ENCODE results near the gene PRRT1B. TPM values are rescaled to one million over a fixed set of nuclear protein-coding genes. Genes with fewer than 3 reads are reported as not detected.

The PRRT1B gene
- total RNA-seq, 1 experiment from 2014 or later, result not detected

DNA sequence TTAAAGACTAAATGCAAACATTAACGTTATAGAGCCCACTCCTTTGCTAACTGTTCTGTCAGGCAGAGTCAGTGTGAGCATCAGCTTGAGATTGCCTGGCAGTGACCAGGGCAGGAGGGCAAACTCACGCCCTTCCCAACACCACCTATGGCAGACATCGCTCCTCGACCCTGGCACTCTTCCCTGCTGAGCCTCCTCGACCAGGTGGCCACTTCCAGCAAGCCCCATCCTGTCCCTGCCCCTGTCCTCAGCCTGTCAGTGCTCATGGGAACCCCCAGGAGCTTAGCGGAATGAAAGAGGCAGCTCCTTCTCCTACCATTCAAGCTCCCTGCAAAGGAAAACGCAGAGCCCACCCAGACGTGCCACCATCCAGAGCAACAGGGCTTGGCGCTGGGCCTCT, 42.0 kb downstream of the PRRT1B start:
- no peak for DNase-seq (ENCODE audit: low read depth, low spot score)
- in situ Hi-C loops (cut with HindIII; ENCODE audit: low pct_unique_long_range_greater_than_20kb, low sequenced_read_pairs), result no loop called here

GRCh38 chr9:131587906-131588305, 42.6 kb downstream of the PRRT1B start:
- in situ Hi-C loops (cut with HindIII; ENCODE audit: low pct_unique_long_range_greater_than_20kb, low sequenced_read_pairs), result no loop called here

DNA sequence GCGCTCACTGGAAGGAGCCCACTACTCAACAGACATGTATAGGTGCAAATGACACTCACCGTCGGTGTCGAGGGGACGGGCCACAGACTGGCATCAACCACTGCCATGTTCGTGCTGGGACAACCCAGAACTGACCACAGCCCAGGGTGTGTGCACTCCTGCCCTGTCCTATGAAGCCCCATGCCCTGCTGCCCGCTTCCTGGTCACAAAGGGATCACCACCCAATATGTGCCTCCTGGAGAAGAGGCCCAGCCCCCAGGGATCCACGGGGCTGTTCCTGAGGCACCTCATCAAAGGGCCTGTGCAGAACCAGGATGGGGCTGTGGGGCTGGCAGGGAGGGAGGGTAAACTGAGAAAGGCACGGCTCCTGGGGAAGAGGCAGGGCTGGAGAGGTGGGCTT, 43.1 kb downstream of the PRRT1B start:
- in situ Hi-C loops (cut with HindIII; ENCODE audit: low pct_unique_long_range_greater_than_20kb, low sequenced_read_pairs), result no loop called here
- no peak for DNase-seq (ENCODE audit: low read depth, low spot score)

More at GRCh38 chr9:131587906-131588305, 42.6 kb downstream of the PRRT1B start:
- DNase-seq (ENCODE audit: low read depth, low spot score), result no peak

DNA sequence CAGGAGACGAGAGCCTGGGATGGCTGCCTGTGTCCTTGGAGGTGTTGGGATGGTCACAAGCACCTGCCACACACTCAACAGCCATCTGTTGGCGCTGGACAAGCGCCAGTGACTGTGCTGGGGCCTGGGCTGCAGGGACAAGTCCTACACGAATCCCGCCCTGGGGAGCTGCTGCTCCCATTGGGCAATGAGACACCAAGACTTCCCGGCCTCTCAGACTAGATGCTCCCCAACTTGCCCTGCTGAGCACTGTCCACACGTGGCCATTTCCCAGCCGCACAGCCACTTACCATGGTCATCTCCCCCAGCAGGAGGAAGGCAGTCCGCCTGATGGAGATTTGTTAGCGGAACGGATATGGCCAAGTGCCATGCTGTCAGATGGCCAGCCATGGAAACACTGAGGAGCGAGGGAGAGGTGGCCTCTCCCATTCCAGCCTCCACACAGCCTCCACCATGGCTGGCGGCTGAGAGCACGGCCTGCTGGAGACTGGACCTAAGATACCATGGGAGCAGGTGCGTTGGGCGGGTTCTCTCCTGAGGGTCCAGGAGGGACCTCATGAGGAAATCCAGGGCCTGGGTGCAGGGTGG, 43.9 kb downstream of the PRRT1B start:
- in situ Hi-C loops (cut with HindIII; ENCODE audit: low pct_unique_long_range_greater_than_20kb, low sequenced_read_pairs), result no loop called here
- DNase-seq (ENCODE audit: low read depth, low spot score), result no peak

GRCh38 chr9:131589993-131590392, 44.7 kb downstream of the PRRT1B start:
- in situ Hi-C loops (cut with HindIII; ENCODE audit: low pct_unique_long_range_greater_than_20kb, low sequenced_read_pairs), result no loop called here
- no peak for DNase-seq (ENCODE audit: low read depth, low spot score)

GRCh38 chr9:131590449-131590848, 45.1 kb downstream of the PRRT1B start:
- DNase-seq (ENCODE audit: low read depth, low spot score), result no peak
- in situ Hi-C loops (cut with HindIII; ENCODE audit: low pct_unique_long_range_greater_than_20kb, low sequenced_read_pairs), result no loop called here

- DNase-seq (ENCODE audit: low read depth, low spot score), result peak; percentile 86
- in situ Hi-C loops (cut with HindIII; ENCODE audit: low pct_unique_long_range_greater_than_20kb, low sequenced_read_pairs), result no loop called here
Measured at GRCh38 chr9:131590907-131591844, 45.9 kb downstream of the PRRT1B start.

DNA sequence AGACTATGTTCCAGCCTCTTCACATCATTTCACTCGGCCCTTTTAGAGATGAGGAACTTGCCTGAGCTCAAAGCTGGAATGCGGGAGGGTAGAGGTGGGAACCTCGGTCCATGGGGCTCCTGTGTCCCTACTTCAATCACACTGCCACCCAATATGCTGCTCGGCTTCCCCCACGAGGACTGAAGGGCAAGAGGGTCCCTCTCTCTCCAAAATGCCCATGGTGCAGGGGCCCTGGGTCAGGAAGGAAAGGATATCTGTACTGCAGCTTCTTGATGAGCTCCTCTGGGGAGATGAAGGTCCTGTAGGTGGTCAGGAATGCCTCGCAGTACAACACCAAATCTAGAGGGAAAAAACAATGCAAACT, 46.5 kb downstream of the PRRT1B start:
- DNase-seq (ENCODE audit: low read depth, low spot score), result no peak
- in situ Hi-C loops (cut with HindIII; ENCODE audit: low pct_unique_long_range_greater_than_20kb, low sequenced_read_pairs), result no loop called here

- in situ Hi-C loops (cut with HindIII; ENCODE audit: low pct_unique_long_range_greater_than_20kb, low sequenced_read_pairs), result no loop called here
- no peak for DNase-seq (ENCODE audit: low read depth, low spot score)
Measured at GRCh38 chr9:131593091-131593820, 47.9 kb downstream of the PRRT1B start.

DNA sequence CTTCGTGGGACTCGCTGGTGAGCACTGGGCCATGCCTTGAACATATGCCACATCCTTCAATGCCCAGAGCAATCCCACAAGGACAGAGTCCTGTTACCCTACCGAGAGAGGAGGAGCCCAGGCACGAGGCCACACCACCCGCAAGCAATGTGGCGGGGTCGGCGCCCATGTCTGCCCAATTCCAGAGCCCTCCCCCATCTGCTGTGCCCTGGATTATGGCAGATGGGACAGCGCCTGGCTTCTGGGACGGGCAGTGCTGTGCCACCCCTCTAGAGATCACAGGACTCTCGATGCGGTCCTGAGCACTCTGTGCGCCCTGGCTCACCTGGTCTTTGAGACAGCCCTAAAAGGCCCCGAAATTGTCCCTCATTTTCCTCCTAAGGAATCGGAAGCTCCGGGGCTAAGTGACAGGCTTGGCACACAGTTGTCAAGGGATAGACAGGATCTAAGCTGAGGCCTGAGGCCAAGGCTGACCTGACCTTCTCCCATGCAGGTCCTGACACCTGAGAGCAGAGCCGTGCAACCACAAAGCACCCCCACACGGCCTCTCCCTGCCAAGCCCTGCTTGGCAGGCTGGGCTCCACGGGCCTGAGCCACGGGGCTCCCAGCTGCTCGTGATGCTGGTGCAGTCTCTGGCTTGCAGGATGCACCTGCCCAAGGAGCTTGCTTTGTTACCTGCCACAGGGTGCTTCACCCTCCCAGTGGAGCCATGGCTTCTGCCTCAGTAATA, 48.8 kb downstream of the PRRT1B start:
- no peak for DNase-seq (ENCODE audit: low read depth, low spot score)
- in situ Hi-C loops (cut with HindIII; ENCODE audit: low pct_unique_long_range_greater_than_20kb, low sequenced_read_pairs), result no loop called here

DNA sequence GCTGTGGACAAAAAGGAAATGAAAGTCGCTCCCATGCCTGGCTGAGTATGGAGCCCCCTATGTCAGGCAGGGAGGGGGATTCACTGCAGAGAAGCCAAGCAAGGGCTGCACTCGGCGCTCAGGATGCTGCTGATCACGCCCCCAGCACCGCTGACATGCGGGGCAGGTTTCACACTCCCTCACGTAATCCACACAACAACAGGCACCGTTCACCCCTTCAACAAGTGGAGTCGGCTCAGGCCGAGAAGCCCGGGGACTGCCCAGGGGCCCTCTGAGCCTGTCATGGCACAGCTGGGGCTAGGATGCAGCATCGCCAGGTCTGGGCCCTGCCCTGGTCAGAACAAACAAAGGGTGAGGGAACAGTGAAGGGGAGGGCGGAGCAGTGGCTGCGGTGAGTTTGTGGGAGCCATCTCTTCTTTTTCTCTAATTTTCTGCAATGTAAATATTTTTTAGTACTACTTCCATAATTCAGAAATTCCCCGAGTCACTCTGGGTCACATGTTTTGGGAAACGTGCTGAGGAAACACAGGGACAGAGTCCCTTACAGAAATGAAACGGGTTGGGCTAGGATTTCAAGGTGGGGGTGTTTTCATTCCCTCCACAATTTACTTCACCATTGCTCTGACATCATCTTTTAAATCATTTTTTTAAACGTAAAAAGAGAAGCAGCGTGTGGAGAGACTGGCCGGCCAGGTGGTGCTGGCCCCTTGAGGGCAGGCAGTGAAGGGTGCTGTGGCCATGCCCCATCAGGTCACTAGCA, 49.8 kb downstream of the PRRT1B start:
- no peak for DNase-seq (ENCODE audit: low read depth, low spot score)
- in situ Hi-C loops (cut with HindIII; ENCODE audit: low pct_unique_long_range_greater_than_20kb, low sequenced_read_pairs), result no loop called here

DNA sequence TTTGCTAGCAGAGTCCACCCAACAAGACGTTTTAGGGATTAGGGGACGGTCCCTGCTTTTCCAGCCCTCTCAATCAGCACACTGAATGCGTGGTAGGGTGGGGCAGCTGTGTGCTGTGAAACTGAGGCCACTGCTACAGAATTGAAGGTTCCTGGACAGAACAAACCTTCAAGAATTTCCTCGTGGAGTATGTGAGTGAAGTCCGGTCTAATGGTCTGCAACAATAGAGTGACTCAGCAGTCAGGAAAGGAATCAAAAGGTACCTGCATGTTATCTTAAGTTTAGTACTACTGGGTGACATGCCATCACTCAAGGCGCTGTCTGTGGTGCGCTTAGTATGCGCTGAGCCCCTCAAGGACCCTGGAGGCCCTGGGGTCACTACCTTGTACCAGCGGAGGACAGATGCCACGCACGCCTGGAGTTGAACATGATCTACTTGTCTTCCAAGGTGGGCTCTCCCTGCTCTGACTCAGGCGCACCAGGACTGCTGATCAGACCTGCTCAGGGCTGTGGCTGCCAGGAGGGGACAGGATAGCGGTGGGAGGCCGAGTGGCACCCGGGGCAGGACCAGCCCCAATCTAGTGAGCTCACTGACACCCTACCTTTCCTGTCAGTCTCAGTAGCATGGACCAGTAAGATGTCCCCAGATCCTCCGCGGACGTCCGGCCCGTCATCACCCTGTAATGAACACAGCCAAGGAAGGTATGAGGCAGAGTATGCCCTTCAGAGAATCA, 50.5 kb downstream of the PRRT1B start:
- in situ Hi-C loops (cut with HindIII; ENCODE audit: low pct_unique_long_range_greater_than_20kb, low sequenced_read_pairs), result no loop called here

GRCh38 chr9:131596430-131596743, 51.1 kb downstream of the PRRT1B start:
- no peak for DNase-seq (ENCODE audit: low read depth, low spot score)
- in situ Hi-C loops (cut with HindIII; ENCODE audit: low pct_unique_long_range_greater_than_20kb, low sequenced_read_pairs), result no loop called here

More for the DNA sequence above, 50.5 kb downstream of the PRRT1B start:
- DNase-seq (ENCODE audit: low read depth, low spot score), result no peak

DNA sequence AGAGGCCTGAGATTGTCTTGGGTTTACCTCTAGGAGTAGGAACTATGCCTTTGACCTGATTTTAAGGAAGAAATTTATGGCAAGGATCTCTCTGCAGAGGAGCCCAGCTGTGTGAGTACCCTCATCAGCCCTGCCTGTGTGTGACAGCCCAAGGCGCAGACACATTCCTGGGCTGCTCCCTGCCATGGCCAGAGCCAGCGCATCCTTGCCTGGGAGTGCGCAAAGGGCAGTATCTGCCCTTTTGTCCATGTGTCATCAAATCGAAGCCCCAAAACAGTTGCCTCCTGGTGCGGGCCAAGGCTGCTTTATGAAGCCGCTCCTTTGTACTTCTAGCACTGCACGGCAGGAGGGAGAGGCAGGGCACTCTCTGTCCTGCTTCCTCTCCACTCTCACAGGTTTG, 51.9 kb downstream of the PRRT1B start:
- in situ Hi-C loops (cut with HindIII; ENCODE audit: low pct_unique_long_range_greater_than_20kb, low sequenced_read_pairs), result no loop called here
- DNase-seq (ENCODE audit: low read depth, low spot score), result no peak

DNA sequence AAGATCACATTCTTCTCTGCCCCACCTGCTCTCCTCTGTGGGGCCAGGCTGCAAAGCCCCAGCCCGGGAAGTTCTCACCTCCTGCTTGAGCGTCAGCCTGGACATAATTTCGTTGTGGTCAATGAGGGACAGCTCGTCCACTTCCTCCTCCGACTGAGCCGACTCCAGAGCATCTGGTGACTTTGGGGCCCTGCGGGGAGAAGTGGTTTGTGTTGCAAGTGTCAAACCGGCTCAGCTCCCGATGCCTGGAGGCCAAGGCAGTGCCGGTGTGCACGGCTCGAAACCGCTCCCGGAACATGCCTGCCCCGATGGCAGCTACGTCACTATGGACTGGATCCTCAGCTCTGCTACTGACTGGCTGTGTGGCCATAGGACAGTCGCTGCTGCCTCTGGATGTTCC, 52.8 kb downstream of the PRRT1B start:
- in situ Hi-C loops (cut with HindIII; ENCODE audit: low pct_unique_long_range_greater_than_20kb, low sequenced_read_pairs), result no loop called here
- no peak for DNase-seq (ENCODE audit: low read depth, low spot score)

- no peak for DNase-seq (ENCODE audit: low read depth, low spot score)
- in situ Hi-C loops (cut with HindIII; ENCODE audit: low pct_unique_long_range_greater_than_20kb, low sequenced_read_pairs), result loop anchor here (25.0 kb wide), 1 partner anchor 111 kb away; no protein-coding TSS in a partner anchor
Measured at GRCh38 chr9:131601683-131602181, 56.4 kb downstream of the PRRT1B start.
